HG02840 (cell line): ENCODE measurements around the gene SLC12A8.

ENCODE experiments used
- ATAC-seq: cut with Tn5 transposase; IDR thresholded peaks from one replicate; pipeline ENCODE4 v1.9.1; 2021; ENCODE audit warnings: mild to moderate bottlenecking, moderate library complexity, moderate number of reproducible peaks; ENCODE audit not compliant: unreplicated experiment, low FRiP score

The SLC12A8 gene

GRCh38 chr3:125118600-125118999 is 93.9 kb downstream of the SLC12A8 start:
- ATAC-seq: no peak

- no peak for ATAC-seq
These were observed 94.8 kb downstream of the SLC12A8 start for GRCh38 chr3:125117631-125118191.

- no peak for ATAC-seq
These were observed 96.1 kb downstream of the SLC12A8 start for GRCh38 chr3:125116311-125117080.

DNA sequence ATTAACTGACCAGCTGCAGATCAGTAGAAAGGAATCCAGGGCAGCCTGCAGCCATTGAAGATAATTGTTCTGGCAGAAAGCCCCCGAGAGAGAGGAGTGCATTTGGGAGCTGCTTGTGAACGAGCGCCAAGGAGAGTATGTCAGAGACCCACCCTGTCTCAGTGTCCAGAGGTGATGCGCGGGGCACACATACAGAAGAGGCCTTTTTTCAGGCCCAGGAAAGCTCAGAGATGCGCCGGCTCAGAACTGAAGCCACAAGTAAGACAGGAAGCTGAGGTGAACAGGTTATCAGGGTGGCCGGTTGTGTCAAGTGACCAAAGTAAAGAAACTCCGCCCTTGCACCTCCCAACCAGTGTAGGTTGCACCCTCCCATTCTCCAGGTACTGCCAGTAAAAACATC is 96.9 kb downstream of the SLC12A8 start:
- no peak for ATAC-seq

DNA sequence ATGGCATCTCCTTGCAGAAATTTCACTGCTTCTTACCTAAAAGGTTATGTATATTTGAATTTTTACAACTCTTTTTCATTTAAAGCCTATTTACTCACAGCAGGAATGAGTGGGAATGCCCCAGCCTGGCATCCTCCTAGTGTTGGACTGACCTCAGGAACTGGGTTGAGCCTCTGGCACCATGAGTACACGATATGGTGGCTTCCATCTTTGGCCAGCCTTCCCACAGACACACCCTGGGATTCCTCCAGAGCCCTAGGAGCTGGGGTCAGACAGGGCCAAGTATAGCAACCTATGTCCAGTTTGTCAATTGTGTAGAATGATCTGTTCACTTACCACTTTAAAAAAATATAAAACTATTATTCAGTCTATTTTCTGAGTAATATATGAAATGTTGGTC is 99.6 kb downstream of the SLC12A8 start:
- ATAC-seq: no peak

DNA sequence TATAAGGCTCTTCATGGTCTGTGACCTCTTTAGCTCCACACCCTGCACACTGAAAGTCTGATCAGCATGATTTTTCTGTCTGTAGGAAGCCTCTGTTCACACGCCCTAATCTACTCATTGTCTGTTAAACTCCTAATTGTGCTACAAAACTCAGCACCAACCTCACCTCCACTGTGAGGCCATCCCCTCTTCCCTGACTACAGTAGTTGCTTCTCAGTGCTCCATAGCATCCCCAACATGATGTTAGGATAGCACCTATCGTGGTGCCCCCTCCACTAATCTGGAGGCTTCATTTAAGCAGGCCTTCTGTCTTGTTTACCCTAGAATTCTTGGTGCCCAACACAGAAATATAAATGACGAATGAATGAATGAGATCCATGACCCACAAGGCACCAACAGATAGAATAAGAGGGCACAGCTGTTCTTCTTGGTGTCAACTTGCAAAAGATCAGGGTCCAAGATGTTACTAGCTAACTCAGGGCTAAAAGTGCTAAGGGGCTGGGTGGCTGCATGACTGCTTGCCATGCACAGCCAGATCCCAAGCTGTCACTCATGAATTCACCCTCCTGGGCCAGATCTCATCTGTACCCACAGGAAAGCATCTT is 101.6 kb downstream of the SLC12A8 start:
- ATAC-seq: no peak

DNA sequence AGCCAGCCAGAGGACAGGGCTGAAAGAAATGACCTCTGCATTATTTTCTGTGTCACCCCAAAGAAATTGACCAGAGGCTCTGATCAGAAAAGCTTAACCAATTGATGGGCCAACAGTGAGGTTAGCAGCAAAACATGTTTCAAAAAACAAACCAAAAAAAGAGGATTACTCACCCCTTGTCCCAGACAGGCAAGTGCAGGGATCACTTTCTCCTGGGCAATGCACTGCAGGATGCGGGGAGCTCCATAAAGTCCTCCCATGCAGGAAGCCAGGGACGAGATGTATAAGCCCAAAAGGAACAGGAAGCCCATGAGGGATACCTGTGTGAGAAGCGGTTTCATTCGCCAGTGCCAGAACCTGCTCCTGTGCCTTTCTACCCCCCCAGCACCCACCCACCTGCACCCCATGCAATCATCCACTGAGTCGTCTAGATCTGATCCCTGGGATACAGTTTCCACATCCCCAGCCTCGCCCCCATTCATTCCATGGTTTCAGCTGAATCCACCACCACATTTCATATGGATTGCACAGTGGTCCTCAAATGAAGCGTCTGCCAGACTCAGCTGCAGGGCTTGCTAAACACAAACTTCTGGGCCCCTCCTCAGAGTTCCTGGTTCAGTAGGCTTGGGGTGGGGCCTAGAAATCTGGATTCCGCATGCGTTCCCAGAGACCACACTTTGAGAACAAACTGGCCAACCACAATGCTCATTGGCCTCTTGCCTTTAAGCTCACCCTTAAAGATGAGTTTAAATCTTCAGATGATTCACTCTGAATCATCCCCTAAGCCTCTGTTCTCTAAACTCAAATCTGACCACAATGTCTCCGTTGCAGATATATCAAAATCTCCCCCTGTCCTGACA is 102.3 kb downstream of the SLC12A8 start:
- ATAC-seq: no peak

DNA sequence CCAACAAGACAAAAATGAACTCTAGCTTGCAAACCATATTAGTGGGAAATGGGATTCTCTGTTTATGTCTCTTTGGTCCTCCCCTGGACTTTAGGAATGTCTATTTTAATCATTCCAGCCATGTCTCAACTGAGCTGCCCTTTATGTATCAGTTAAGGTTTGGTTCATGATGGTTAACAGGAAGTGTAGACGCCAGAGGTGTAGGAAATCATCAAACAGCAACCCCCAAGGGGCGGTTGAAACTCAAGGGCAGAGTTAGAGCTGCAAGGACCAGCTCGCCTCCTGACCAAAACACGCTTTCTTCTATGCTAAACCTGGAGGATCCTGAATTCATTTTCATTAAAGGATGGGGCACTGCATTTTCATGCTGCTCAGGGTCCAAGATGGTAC is 103.0 kb downstream of the SLC12A8 start:
- no peak for ATAC-seq

- ATAC-seq: no peak
These were observed 103.6 kb downstream of the SLC12A8 start for GRCh38 chr3:125108833-125109535.

GRCh38 chr3:125107861-125108567 is 104.5 kb downstream of the SLC12A8 start:
- ATAC-seq: peak; percentile 42

DNA sequence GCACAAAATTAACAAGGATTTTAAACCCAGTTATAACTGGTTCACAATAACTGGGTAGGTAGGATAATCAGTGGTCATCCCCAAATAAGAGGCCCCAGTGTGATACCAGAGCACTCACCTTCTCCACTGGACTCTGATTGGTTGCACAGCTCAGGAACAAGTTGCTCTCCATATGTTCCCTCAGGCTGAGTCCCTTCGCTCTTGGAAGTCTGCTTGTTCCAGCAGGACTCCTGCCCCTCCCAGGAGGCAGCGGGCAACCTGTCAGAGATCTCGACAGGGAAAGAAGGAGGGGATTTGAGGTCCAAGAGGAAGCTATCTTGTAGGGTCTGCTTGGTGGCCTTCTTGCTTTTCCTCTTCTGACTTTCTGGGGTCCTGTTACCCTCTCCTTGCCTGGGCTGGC is 105.2 kb downstream of the SLC12A8 start:
- ATAC-seq: no peak

DNA sequence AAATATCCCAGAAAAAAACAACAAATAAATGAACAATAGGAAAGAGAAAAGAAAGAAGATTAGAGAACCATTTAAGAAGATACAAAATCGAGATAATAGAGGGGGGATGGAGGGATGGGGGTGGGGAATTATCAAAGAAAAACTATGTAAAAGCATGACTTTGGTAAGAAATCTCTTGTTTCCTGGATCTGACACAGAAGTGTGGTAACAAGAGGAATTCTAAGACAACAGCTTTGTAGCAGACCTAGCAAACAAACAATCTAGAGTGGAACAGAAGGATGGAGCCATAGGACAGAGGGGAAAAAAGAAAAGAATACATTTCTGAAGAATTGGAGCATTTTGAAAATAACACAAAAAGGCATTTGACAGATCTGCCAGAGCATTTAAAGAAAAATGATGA is 107.4 kb downstream of the SLC12A8 start:
- ATAC-seq: no peak

DNA sequence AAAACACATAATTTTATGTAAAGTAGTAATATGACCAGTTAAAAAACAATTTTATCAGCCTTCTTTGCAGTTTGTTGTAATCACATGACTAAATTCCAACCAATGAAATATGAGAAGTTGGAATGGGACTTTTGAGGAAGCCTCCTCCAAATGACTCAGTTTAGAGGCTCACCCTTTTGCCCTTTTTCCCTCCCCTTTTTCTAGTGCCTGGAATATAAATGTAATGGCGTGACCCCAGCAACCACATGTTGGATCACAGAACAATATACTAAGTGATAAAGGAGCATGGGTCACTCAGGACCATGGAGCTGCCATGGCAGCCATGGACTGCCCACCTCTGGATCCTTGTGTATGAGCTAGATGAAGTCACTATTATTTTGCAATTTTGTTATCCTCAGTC is 107.9 kb downstream of the SLC12A8 start:
- ATAC-seq: no peak

DNA sequence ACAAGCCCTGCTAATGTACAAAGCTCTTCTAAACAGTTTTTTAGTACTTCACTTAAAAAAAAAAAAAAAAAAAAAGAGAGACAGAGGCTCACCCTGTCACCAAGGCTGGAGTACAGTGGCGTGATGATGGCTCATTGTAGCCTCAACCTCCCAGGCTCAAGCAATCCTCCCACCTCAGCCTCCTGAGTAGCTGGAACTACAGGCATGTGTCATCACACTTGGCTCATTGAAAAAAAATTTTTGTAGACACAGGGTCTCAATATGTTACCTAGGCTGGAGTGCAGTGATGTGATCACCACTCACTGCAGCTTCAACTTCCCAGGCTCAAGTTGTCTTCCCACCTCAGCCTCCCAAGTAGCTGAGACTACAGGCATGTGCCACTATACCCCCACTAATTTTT is 109.1 kb downstream of the SLC12A8 start:
- no peak for ATAC-seq

GRCh38 chr3:125102470-125102869 is 110.1 kb downstream of the SLC12A8 start:
- ATAC-seq: no peak

DNA sequence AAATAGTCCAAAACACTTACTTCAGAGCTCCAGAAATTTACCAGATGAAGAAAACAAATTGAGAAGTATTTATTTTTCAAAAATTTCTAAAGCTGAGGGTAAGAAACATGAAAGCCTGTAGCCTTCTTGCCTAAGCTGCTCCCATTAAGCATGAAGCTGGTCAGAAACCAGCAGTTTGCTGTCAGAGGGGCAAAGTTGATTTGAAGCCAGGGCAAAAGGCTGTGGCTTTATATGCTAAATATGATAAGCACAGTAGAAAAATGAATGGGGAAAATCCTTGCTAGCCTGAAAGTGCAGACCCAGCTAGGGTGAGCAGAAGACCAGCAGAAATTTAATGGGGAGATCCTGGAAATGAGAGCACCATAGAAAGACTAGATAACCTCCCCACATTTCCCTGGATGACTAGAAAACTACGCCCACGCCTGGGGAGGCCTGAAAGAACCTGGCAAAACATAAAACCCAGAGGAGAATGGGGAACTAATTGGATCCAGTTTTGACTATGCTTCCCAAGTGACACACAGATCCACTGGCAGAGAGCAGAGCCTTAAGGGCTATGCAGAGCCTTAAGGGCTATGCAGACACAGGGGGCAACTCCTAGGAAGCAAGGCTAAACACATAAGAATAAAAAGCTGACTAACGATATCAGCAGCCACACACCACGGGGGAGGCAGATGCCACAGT is 113.8 kb downstream of the SLC12A8 start:
- ATAC-seq: no peak

DNA sequence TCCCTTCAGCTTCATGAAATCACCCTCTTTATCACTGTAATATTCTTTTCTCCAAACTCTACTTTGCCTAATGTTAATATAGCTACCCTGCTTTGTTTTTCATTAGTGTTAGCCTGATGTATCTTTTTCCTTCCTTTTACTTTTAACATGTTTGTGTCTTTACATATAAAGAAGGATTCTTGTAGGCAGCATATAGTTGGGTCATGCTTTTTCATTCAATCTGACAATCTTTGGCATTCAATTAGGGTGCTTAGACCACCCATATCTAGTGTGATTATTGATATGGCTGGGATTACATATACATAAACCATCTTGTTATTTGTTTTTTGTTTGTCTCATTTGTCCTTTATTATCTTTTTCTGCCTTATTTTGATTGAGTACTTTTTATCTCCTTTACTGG is 121.9 kb downstream of the SLC12A8 start:
- ATAC-seq: no peak

DNA sequence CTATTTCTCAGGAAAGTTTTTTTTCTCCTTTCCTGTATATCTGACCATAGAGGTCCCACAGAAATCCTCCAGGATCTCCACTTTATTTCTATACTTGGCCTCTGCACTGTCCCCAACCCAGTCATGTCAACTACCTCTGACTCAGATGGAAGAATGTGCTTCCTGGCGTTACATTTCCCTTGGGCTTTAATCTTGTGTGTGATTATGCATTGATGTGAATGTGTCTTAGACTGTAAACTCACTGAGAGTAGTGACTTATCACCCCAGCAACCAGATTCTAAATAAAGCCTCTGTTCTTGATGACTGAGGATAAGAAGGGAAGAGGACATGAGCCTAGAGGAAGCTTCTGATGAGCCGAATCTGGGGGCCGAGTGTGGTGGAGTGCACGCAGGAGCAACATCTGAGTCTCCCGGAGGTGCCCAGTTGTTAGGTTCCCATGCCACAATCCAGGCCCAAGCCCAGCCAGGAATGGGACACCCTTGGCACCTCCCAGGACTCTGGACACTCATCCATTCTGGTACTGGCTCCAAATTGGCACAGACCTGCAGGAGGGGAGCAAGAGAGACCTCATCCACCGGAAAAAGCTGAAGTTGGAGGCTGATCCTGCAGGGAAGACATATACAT is 124.7 kb downstream of the SLC12A8 start:
- no peak for ATAC-seq

DNA sequence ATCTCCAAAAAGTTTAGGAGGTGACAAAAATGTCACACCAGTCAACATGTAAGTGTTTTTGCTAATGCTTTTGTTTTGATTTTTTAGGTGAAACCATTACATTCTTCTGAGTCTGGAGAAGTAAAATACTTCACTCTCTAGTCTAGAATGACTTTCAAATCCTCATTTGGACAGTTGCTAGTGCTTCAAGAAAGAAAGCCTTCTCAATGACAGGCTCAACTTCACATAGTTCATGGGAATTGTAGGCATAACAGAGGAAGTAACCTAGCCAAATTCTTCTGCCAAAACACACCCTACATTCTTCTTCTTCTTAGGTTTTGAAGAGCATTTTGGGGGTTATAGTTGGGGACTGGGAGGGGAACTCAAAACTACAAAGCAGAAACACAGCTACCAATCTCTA is 127.4 kb downstream of the SLC12A8 start:
- no peak for ATAC-seq
